Ishikawa (cell line): ENCODE results near the gene GAS1.

Source experiments
- EP300 ChIP-seq: IDR thresholded peaks from 2 replicates; pipeline ENCODE4 v1.6.1; 2012; ENCODE audit warnings: borderline replicate concordance
- TAF1 ChIP-seq: IDR thresholded peaks from 2 replicates; pipeline ENCODE4 v1.6.1; 2012; ENCODE audit warnings: low read depth, mild to moderate bottlenecking
- TF ChIP-seq, protein P1 (sequence below): IDR thresholded peaks from 2 replicates; pipeline ENCODE4 v1.6.1; 2012

DNA sequence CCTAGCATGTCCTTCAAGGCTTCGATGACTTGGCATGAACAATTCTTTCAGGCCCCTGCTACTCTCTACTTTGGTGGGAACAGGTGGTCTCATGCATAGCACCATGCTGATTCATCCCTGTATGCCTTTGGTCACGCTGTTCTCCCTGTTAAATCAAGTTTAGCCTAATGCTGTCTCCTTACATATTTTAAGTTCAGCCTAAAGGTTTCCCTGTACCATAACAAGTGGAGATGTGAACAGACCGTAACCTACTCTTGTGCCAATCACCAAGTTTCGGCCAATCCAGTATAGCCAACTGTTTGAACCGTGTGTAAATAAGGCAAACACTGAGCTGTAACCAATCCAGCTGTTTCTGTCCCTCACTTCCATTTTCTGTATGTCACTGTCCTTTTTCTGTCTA is 8.0 kb downstream of the GAS1 start:
- TF ChIP-seq EP300 (no peak), TAF1 (no peak)
- TF ChIP-seq, protein P1, sequence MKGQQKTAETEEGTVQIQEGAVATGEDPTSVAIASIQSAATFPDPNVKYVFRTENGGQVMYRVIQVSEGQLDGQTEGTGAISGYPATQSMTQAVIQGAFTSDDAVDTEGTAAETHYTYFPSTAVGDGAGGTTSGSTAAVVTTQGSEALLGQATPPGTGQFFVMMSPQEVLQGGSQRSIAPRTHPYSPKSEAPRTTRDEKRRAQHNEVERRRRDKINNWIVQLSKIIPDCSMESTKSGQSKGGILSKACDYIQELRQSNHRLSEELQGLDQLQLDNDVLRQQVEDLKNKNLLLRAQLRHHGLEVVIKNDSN = no peak
